GM12875 (cell line): Measurements from ENCODE around the gene AQR.
"Not testable (repeated sequence)": the region's sequence is repeated elsewhere in the genome, so short reads cannot be mapped to it uniquely, and the experiment has no call there.

Experiments used
- H3K4me3 ChIP-seq: one replicate; pipeline ENCODE4 v1.5.1; 2011; ENCODE audit warnings: low read depth, low read length, control low read depth
- TF ChIP-seq, protein P1 (sequence below): IDR thresholded peaks from 2 replicates; pipeline ENCODE4 v1.5.1; 2011; ENCODE audit warnings: low read depth, mild to moderate bottlenecking, control low read depth, inconsistent platforms, low read length, moderate library complexity, borderline replicate concordance; ENCODE audit not compliant: insufficient read depth

AQR gene

DNA sequence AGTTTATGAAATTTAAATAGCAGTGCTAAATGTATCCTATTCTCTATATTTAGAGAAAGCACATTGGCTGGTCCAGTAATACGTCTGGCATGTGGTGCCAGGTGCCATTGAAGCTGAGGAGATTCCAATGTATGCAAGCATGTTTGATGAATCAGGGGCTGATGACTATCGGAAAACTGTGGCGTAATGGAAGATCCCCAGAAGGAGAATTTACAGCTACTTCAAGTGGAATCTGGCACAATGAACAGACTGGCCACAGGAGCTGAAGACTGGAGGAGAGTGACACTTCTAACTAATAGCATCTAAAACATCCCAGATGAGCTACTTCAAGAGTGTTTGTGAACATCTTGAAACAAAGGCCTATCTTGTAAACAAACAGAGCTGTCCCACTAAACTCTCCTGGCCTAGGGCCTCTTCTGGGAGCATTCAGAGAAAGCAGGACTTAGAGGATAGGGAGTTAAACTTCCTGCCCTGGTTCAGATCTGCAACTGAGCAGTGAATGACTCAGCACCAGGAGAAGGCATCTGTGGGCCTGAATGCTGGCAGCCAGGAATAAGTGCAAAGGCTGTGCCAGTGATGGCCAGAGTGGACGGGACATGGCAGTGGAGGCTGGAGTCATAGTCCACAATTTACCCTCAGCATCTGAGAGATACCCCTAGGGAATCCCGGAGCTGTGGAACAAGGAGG, 159.0 kb downstream of the AQR start:
- TF ChIP-seq, protein P1, sequence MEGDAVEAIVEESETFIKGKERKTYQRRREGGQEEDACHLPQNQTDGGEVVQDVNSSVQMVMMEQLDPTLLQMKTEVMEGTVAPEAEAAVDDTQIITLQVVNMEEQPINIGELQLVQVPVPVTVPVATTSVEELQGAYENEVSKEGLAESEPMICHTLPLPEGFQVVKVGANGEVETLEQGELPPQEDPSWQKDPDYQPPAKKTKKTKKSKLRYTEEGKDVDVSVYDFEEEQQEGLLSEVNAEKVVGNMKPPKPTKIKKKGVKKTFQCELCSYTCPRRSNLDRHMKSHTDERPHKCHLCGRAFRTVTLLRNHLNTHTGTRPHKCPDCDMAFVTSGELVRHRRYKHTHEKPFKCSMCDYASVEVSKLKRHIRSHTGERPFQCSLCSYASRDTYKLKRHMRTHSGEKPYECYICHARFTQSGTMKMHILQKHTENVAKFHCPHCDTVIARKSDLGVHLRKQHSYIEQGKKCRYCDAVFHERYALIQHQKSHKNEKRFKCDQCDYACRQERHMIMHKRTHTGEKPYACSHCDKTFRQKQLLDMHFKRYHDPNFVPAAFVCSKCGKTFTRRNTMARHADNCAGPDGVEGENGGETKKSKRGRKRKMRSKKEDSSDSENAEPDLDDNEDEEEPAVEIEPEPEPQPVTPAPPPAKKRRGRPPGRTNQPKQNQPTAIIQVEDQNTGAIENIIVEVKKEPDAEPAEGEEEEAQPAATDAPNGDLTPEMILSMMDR, result no peak
- no peak overlapping the region for H3K4me3 ChIP-seq

DNA sequence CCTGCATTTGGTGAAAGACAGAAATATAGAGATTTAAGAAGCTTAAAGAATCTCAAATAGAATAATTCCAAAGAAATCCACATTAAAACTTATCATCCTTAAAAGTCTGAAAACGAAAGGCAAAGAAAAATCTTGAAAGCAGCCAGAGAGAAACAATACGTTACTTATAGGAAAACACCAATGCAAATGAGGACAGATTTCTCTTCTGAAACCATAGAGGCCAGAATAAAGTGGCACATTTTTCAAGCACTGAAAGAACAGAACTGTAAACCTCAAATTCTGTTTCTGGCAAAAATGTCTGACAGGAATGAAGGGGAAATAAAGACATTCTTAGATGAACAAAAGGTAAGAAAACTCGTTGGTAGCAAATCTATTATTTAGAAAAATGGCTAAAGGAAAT, 160.4 kb downstream of the AQR start:
- H3K4me3 ChIP-seq, result no peak overlapping the region
- TF ChIP-seq, protein P1, result no peak

DNA sequence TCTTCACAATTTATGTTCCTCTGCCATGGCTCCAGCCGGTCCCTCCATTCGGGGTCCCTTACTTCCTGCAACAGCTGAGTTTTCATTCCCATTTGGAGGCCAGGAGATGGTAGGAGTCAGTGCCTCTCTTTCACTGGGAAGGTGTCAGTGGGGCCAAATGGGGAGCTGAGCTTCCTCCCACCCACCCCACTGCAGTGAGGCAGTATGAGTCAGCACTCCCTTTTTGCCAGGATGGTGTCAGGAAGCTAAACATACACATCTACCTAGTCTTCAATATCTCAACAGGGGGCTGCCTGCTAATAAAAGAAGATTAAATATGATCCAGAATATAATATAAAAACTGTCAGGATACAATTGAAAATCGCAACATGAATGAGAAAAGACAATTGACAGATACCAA, 161.5 kb downstream of the AQR start:
- no peak overlapping the region for H3K4me3 ChIP-seq
- TF ChIP-seq, protein P1, result no peak

DNA sequence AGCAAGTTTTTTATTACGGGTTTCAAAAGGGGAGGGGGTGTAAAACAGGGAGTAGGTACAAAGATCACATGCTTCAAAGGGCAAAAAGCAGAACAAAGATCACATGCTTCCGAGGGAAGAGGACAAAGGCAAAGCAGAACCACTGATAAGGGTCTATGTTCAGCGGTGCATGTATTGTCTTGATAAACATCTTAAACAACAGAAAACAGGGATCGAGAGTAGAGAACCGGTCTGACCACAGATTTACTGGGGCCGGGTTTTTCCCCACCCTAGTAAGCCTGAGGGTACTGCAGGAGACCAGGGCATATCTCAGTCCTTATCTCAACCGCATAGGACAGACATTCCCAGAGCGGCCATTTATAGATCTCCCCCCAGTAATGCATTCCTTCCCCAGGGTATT, 162.3 kb downstream of the AQR start:
- not testable (repeated sequence) for H3K4me3 ChIP-seq

DNA sequence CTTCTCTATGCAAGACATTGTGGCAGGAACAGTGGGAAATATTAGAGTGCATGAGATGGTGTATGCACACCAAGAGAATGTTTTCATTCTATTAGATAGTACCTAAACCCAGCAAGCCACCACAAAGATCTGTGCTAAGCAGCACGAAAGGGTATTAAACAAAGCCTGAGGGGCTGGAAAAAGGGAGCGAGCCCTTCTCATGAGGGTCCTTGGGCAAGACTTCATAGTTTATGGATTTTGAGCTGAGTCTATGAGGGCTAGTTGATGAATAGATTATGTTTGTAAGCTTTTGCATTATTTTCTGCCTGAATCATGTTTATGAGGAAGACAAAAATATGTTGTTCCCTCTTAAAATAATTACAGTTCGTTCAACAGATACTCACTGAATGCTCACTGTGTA, 164.8 kb downstream of the AQR start:
- no peak overlapping the region for H3K4me3 ChIP-seq
- TF ChIP-seq, protein P1, result no peak

DNA sequence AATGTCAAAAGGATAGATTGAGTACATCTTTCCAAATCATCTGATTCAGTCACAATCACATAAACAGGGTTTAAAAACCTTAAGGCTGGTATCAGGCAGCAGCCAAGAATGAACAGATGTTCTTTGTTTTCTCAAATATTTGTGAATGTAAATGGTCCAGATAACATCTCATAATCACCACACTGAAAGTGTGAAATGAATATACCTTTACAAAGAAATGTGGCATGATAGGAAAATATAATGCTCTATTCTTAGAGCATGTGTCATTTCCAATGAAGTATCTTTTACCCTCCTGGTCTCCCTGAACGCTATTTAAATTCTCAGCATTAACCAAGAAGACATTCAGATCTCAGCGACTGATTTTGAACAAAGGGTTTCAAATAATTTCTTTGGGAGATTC, 165.4 kb downstream of the AQR start:
- no peak overlapping the region for H3K4me3 ChIP-seq
- TF ChIP-seq, protein P1, result no peak

DNA sequence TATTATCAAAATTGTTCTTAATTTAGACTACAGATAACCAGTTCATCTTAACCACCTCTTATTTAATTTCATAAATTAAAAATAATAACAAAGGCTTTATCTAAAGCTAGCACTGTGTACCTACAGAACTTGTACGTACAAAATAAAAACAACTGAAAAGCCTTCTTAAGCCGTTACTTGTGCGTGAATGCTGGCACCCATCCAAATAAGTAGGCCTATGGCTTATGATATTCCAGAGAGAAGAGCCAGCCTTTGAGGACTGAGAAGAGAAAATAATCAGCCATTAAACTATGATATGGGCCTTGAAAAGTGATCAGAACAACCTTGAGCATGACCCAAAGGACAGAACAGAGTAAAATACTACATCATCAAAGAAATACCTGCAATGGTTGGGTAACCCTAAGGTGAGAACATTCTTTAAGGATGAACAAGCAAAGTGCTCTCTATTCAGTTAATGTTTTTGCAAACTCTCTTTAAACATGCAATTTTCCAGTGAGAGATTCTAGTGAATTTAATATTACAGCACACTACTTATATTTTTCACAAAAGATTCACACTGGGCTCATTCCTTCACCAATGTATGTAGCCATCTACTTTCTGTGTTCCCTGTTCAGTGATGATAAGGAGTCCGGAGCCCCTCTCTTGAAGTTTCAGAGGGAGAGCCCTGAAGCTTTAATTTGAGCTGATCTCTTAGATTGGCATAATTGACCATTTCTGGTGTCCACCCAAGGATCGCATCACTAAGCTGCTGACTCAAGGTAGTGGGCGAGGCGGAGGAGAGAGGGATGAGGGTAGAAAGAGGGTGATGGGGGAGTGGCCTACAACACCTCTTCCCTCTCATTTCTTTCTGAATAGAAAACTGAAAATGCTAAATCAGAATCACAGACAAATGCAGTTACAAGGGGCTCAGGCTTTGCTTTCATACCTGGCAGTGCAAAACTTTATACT, 166.5 kb downstream of the AQR start:
- TF ChIP-seq, protein P1, result no peak
- no peak overlapping the region for H3K4me3 ChIP-seq
